ENCODE results near the gene POTEJ.
"Not testable (repeated sequence)": the region's sequence is repeated elsewhere in the genome, so short reads cannot be mapped to it uniquely, and the experiment has no call there.

DNA sequence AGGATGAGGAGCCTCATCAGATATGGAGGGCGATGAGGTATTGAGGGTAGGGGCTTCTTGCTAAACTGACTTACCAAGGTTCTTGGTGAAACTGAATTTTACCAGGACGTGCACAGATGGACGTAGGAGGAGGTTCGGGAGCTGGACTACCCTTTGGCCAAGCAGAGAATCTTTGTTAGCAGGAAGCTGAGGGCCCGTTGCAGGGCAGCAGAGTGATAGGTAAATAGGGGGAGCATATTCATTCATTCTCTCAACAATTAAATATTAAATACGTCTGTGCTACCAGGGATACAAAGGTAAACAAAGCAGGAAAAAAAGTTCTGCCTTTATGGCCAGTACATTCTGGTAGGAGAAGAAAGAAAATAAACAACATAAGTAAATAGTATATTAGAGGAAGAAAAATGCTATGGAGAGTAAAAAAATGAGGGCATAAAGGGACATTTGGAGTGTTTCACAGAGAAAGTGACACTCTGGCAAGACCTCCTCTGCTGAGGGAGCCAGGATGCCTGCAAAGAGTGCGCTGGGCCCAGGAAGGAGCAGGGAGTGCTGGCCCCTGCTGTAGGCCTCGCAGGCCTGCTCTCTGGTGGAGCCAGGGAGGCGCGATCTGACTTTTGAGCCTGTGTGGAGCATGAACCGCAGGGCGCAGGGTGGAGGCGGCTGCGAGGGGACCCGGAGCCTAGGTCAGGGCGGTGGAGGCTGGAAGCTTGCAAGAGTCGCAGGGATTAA, 2.8 kb upstream of the POTEJ start:
- not testable (repeated sequence) for TF ChIP-seq ZNF274 (IDR thresholded peaks at IDR 0.05; ENCODE audit: low read depth, low read length); YY1 (IDR thresholded peaks at IDR 0.05; ENCODE audit: insufficient read depth, insufficient read length)

Data from NT2/D1 (cell line).